Left kidney (tissue), 2 donors: ENCODE data around the gene ZACN. TPM values are rescaled to one million over a fixed set of nuclear protein-coding genes. Genes with fewer than 3 reads are reported as not detected.

ENCODE experiments used
- DNase-seq: peaks from one replicate; pipeline ENCODE4 v3.0.0-alpha.2; 2013
- polyA plus RNA-seq: library from polyadenylated mRNA; unstranded; fragments of 120-200 nt; gene quantifications from one replicate; pipeline ENCODE4 v1.2.1, GENCODE V29; 2013; ENCODE audit not compliant: insufficient read length

The ZACN gene
- polyA plus RNA-seq, 1 donor: 14.2 TPM

- DNase-seq: no peak
These were observed 52.2 kb downstream of the ZACN start for GRCh38 chr17:76131051-76131691.

DNA sequence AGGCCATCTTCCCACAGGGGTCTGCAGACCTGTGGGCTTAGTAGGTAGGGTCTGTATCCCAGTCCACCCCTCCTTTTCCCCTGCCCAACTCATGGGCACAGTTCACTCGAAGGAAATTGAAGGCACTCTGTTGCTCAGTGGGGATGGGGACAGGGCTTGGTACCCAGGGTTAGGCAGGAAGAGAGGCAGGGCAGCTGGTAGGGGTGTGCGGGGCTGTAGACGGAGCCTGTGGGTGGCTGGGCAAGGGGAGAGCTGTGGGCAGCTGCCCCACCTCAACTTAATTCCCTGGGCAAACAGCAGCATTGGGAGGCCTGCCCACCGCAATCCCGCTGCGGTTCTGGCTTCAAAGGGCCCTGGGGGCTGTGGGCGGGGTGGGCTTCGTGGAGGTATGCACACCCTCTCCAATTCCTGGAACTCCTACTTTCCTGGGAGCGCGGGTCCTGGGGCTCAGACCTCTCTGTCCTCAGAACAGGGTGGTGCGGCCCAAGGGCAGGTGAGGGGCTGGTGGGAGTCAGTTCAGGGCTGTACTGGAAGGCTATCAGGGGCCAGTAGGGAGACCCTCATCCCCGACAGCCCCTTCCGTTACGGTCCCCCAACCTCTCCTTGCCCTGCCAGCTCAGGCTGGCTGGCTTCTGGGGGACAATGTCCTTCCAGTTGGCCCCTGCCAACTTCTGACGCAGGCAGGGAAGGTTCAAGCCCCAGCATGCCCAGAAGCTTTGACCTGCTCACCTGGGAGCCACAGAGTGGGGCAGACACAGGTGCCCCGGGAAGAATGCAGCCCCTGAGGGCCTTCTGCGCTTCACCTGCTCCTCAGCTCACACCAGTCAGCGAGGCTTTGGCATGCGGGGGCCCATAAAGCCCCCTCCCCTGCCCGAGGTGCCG is 53.0 kb downstream of the ZACN start:
- DNase-seq: no peak

Other genes starting within 250 kb of the ZACN start
- gene UNC13D, start 234.8 kb upstream of the ZACN start, polyA plus RNA-seq: 5.4 TPM
- 75.9 TPM for gene WBP2, start 223.8 kb upstream of the ZACN start, polyA plus RNA-seq
- 4.7 TPM for gene TRIM47, start 200.6 kb upstream of the ZACN start, polyA plus RNA-seq
- gene TRIM65, start 182.2 kb upstream of the ZACN start, polyA plus RNA-seq: 14.1 TPM
- gene MRPL38, start 174.3 kb upstream of the ZACN start, polyA plus RNA-seq: 74.8 TPM
- 12.2 TPM for gene FBF1, start 138.1 kb upstream of the ZACN start, polyA plus RNA-seq
- 39.0 TPM for gene ACOX1, start 100.0 kb upstream of the ZACN start, polyA plus RNA-seq
- 24.7 TPM for gene TEN1, start 99.9 kb upstream of the ZACN start, polyA plus RNA-seq
- 19.0 TPM for gene CDK3, start 78.3 kb upstream of the ZACN start, polyA plus RNA-seq
- 19.8 TPM for gene EVPL, start 51.9 kb upstream of the ZACN start, polyA plus RNA-seq
- 105 TPM for gene SRP68, start 6.7 kb upstream of the ZACN start, polyA plus RNA-seq
- 0.17 TPM for gene GALR2, start 4.4 kb upstream of the ZACN start, polyA plus RNA-seq
- gene EXOC7, start 24.6 kb downstream of the ZACN start, polyA plus RNA-seq: 178 TPM
- gene FOXJ1, start 62.1 kb downstream of the ZACN start, polyA plus RNA-seq: 15.5 TPM
- 28.7 TPM for gene RNF157, start 161.3 kb downstream of the ZACN start, polyA plus RNA-seq
- 23.1 TPM for gene UBALD2, start 186.2 kb downstream of the ZACN start, polyA plus RNA-seq
- gene QRICH2, start 229.1 kb downstream of the ZACN start, polyA plus RNA-seq: 8.9 TPM